RWPE2 (cell line): Measurements from ENCODE around the gene CCDC91.
"Not testable (repeated sequence)": the region's sequence is repeated elsewhere in the genome, so short reads cannot be mapped to it uniquely, and the experiment has no call there.

Experiments used
- ATAC-seq: fragments of 200-7000 bp; cut with Tn5 transposase; 3 replicates; pipeline ENCODE4 v1.9.1; 2021; ENCODE audit warnings: low read depth
- DNase-seq: peaks from one replicate; pipeline ENCODE4 v3.0.0-alpha.2; 2020; ENCODE audit warnings: low spot score
- H3K27ac ChIP-seq: fragments of 450-650 bp; 2 replicates; pipeline ENCODE4 v1.5.1; 2017; ENCODE audit warnings: mild to moderate bottlenecking; ENCODE audit not compliant: poor library complexity, severe bottlenecking
- H3K27me3 ChIP-seq: fragments of 250-450 bp; sonication (Bioruptor Pico); 2 replicates; pipeline ENCODE4 v1.5.1; 2021; ENCODE audit warnings: mild to moderate bottlenecking, moderate library complexity; ENCODE audit not compliant: insufficient read depth, poor library complexity, severe bottlenecking
- H3K36me3 ChIP-seq: fragments of 250-450 bp; sonication (Bioruptor Pico); 2 replicates; pipeline ENCODE4 v1.5.1; 2020; ENCODE audit warnings: low read depth, mild to moderate bottlenecking, moderate library complexity
- H3K4me1 ChIP-seq: fragments of 250-450 bp; sonication (Bioruptor Pico); 2 replicates; pipeline ENCODE4 v1.5.1; 2021; ENCODE audit warnings: mild to moderate bottlenecking, moderate library complexity; ENCODE audit not compliant: insufficient read depth, poor library complexity, severe bottlenecking
- H3K4me3 ChIP-seq: fragments of 250-450 bp; sonication (Bioruptor Pico); 2 replicates; pipeline ENCODE4 v1.5.1; 2021; ENCODE audit warnings: mild to moderate bottlenecking, moderate library complexity; ENCODE audit not compliant: severe bottlenecking
- H3K9me3 ChIP-seq: fragments of 250-450 bp; sonication (Bioruptor Pico); 2 replicates; pipeline ENCODE4 v1.5.1; 2021; ENCODE audit warnings: mild to moderate bottlenecking, moderate library complexity; ENCODE audit not compliant: severe bottlenecking
- TF ChIP-seq, protein P1 (sequence below): fragments of 450-650 bp; IDR thresholded peaks from one replicate; pipeline ENCODE4 v1.5.1; 2017; ENCODE audit warnings: mild to moderate bottlenecking, moderate library complexity; ENCODE audit not compliant: poor library complexity, severe bottlenecking

Gene CCDC91

DNA sequence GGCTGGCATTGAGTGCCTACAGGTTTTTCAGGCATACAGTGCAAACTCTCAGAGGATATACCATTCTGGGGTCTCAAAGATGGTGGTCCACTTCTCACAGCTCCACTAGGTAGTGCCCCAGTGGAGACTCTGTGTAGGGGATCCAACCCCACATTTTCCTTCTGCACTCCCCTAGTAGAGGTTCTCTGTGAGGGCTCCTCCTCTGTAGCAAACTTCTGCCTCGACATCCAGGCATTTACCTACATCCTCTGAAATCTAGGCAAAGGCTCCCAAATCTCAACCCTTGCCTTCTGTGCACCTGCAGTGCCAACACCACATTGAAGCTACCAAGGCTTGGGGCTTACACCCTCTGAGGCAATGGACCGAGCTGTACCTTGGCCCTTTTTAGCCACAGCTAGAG lies 179.2 kb downstream of the CCDC91 start:
- Histone ChIP-seq H3K36me3 (no peaks in the 10 kb centered on the region), H3K27ac (no peak overlapping the region), H3K9me3 (no peaks in the 10 kb centered on the region), H3K4me1 (no peaks in the 10 kb centered on the region), H3K4me3 (no peak overlapping the region), H3K27me3 (no peaks in the 10 kb centered on the region)
- ATAC-seq (no peak), DNase-seq (no peak)
- TF ChIP-seq, protein P1, sequence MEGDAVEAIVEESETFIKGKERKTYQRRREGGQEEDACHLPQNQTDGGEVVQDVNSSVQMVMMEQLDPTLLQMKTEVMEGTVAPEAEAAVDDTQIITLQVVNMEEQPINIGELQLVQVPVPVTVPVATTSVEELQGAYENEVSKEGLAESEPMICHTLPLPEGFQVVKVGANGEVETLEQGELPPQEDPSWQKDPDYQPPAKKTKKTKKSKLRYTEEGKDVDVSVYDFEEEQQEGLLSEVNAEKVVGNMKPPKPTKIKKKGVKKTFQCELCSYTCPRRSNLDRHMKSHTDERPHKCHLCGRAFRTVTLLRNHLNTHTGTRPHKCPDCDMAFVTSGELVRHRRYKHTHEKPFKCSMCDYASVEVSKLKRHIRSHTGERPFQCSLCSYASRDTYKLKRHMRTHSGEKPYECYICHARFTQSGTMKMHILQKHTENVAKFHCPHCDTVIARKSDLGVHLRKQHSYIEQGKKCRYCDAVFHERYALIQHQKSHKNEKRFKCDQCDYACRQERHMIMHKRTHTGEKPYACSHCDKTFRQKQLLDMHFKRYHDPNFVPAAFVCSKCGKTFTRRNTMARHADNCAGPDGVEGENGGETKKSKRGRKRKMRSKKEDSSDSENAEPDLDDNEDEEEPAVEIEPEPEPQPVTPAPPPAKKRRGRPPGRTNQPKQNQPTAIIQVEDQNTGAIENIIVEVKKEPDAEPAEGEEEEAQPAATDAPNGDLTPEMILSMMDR: no peak

GRCh38 chr12:28374556-28374955 lies 184.3 kb downstream of the CCDC91 start:
- H3K4me3 ChIP-seq: no peak overlapping the region
- H3K36me3 ChIP-seq: no peaks in the 10 kb centered on the region
- H3K4me1 ChIP-seq: no peaks in the 10 kb centered on the region
- no peaks in the 10 kb centered on the region for H3K9me3 ChIP-seq
- ATAC-seq: no peak
- no peak for DNase-seq
- TF ChIP-seq, protein P1: no peak
- H3K27ac ChIP-seq: no peak overlapping the region
- no peaks in the 10 kb centered on the region for H3K27me3 ChIP-seq

- Histone ChIP-seq H3K4me3 (no peak overlapping the region), H3K27ac (no peak overlapping the region), H3K36me3 (no peaks in the 10 kb centered on the region), H3K4me1 (no peaks in the 10 kb centered on the region), H3K27me3 (no peaks in the 10 kb centered on the region), H3K9me3 (no peaks in the 10 kb centered on the region)
- TF ChIP-seq, protein P1: no peak
- DNase-seq (no peak), ATAC-seq (no peak)
These were observed 188.5 kb downstream of the CCDC91 start for GRCh38 chr12:28378736-28379135.

DNA sequence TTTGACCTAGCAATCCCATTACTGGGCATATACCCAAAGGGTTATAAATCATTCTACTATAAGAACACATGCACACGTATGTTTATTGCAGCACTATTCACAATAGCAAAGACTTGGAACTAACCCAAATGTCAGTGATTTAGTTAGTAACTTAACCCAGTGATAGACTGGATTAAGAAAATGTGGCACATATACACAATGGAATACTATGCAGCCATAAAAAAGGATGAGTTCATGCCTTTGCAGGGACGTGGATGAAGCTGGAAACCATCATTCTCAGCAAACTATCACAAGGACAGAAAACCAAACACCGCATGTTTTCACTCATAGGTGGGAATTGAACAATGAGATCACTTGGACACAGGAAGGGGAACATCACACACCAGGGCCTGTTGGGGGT lies 189.5 kb downstream of the CCDC91 start:
- not testable (repeated sequence) for DNase-seq, H3K27ac ChIP-seq, ATAC-seq, H3K27me3 ChIP-seq, H3K36me3 ChIP-seq, H3K4me1 ChIP-seq, H3K9me3 ChIP-seq, H3K4me3 ChIP-seq

GRCh38 chr12:28383368-28383767 lies 193.1 kb downstream of the CCDC91 start:
- no peak overlapping the region for H3K4me3 ChIP-seq
- H3K27ac ChIP-seq: no peak overlapping the region
- no peaks in the 10 kb centered on the region for H3K27me3 ChIP-seq
- TF ChIP-seq, protein P1: no peak
- H3K36me3 ChIP-seq: no peaks in the 10 kb centered on the region
- H3K9me3 ChIP-seq: no peaks in the 10 kb centered on the region
- DNase-seq (no peak), ATAC-seq (no peak)
- no peaks in the 10 kb centered on the region for H3K4me1 ChIP-seq
